ENCODE results near the gene RAPGEF1.

RAPGEF1 gene

GRCh38 chr9:131596430-131596743 is 143.5 kb downstream of the RAPGEF1 start:
- no peak for TF ChIP-seq CTCF (IDR thresholded peaks at IDR 0.05; ENCODE audit: low read depth, low read length, missing control alignments)
- H3K4me3 ChIP-seq (ENCODE audit: low read depth, low read length), result no peak overlapping the region
- DNase-seq (ENCODE audit: low read depth), result no peak

GRCh38 chr9:131595696-131596429 is 144.0 kb downstream of the RAPGEF1 start:
- no peak for TF ChIP-seq CTCF (IDR thresholded peaks at IDR 0.05; ENCODE audit: low read depth, low read length, missing control alignments)
- no peak overlapping the region for H3K4me3 ChIP-seq (ENCODE audit: low read depth, low read length)
- no peak for DNase-seq (ENCODE audit: low read depth)

- no peak for DNase-seq (ENCODE audit: low read depth)
- no peak for TF ChIP-seq CTCF (IDR thresholded peaks at IDR 0.05; ENCODE audit: low read depth, low read length, missing control alignments)
- H3K4me3 ChIP-seq (ENCODE audit: low read depth, low read length), result no peak overlapping the region
Observed at GRCh38 chr9:131594906-131595665, 144.8 kb downstream of the RAPGEF1 start.

GRCh38 chr9:131593936-131594665 is 145.8 kb downstream of the RAPGEF1 start:
- no peak for DNase-seq (ENCODE audit: low read depth)
- TF ChIP-seq CTCF (IDR thresholded peaks at IDR 0.05; ENCODE audit: low read depth, low read length, missing control alignments), result no peak
- H3K4me3 ChIP-seq (ENCODE audit: low read depth, low read length), result no peak overlapping the region

- no peak for TF ChIP-seq CTCF (IDR thresholded peaks at IDR 0.05; ENCODE audit: low read depth, low read length, missing control alignments)
- H3K4me3 ChIP-seq (ENCODE audit: low read depth, low read length), result no peak overlapping the region
- DNase-seq (ENCODE audit: low read depth), result no peak
Observed at GRCh38 chr9:131593091-131593820, 146.6 kb downstream of the RAPGEF1 start.

- H3K4me3 ChIP-seq (ENCODE audit: low read depth, low read length), result no peak overlapping the region
- DNase-seq (ENCODE audit: low read depth), result no peak
- TF ChIP-seq CTCF (IDR thresholded peaks at IDR 0.05; ENCODE audit: low read depth, low read length, missing control alignments), result no peak
Observed at GRCh38 chr9:131591845-131592208, 148.0 kb downstream of the RAPGEF1 start.
